Adipocyte (in vitro differentiated cells): Measurements from ENCODE around the gene SFXN2.

Source experiments
- DNase-seq: peaks from one replicate; pipeline ENCODE4 v3.0.0-alpha.2; 2015; ENCODE audit warnings: low read depth
- H3K27me3 ChIP-seq: replicated peaks from 2 replicates; pipeline ENCODE4 v1.7.0; 2013; ENCODE audit warnings: mild to moderate bottlenecking, low read length, moderate library complexity; ENCODE audit not compliant: control insufficient read depth, insufficient read depth
- H3K36me3 ChIP-seq: 2 replicates; pipeline ENCODE4 v1.7.0; 2013; ENCODE audit warnings: low read length, mild to moderate bottlenecking, moderate library complexity; ENCODE audit not compliant: control insufficient read depth, insufficient read depth, severe bottlenecking
- H3K4me1 ChIP-seq: 2 replicates; pipeline ENCODE4 v1.7.0; 2013; ENCODE audit warnings: mild to moderate bottlenecking, low read length, moderate library complexity; ENCODE audit not compliant: control insufficient read depth, insufficient read depth
- H3K4me3 ChIP-seq: 2 replicates; pipeline ENCODE4 v1.7.0; 2013; ENCODE audit warnings: mild to moderate bottlenecking, low read length, moderate library complexity
- H3K9ac ChIP-seq: 2 replicates; pipeline ENCODE4 v1.7.0; 2013; ENCODE audit warnings: mild to moderate bottlenecking, low read length, moderate library complexity
- H3K9me3 ChIP-seq: 2 replicates; pipeline ENCODE4 v1.7.0; 2013; ENCODE audit warnings: mild to moderate bottlenecking, low read length, moderate library complexity; ENCODE audit not compliant: control insufficient read depth

Gene SFXN2

GRCh38 chr10:102674566-102674965 lies 39.9 kb upstream of the SFXN2 start:
- Histone ChIP-seq H3K4me3 (peak overlapping the region; percentile 64), H3K9ac (peak overlapping the region; percentile 70), H3K27me3 (no peaks in the 10 kb centered on the region), H3K4me1 (peaks cover 42% of the 10 kb centered on the region), H3K9me3 (no peaks in the 10 kb centered on the region), H3K36me3 (no peaks in the 10 kb centered on the region)
- DNase-seq, result no peak

GRCh38 chr10:102675011-102675665 lies 39.3 kb upstream of the SFXN2 start:
- Histone ChIP-seq H3K4me1 (peaks cover 36% of the 10 kb centered on the region), H3K4me3 (no peak overlapping the region), H3K36me3 (no peaks in the 10 kb centered on the region), H3K9ac (peak overlapping the region; percentile 70), H3K27me3 (no peaks in the 10 kb centered on the region), H3K9me3 (no peaks in the 10 kb centered on the region)
- DNase-seq, result peak; percentile 32

- H3K9ac ChIP-seq, result no peak overlapping the region
- H3K36me3 ChIP-seq, result no peaks in the 10 kb centered on the region
- H3K4me1 ChIP-seq, result peaks cover 33% of the 10 kb centered on the region
- H3K4me3 ChIP-seq, result no peak overlapping the region
- H3K27me3 ChIP-seq, result no peaks in the 10 kb centered on the region
- peak; percentile 91 for DNase-seq
- no peaks in the 10 kb centered on the region for H3K9me3 ChIP-seq
Measured at GRCh38 chr10:102675666-102676533, 38.5 kb upstream of the SFXN2 start.

DNA sequence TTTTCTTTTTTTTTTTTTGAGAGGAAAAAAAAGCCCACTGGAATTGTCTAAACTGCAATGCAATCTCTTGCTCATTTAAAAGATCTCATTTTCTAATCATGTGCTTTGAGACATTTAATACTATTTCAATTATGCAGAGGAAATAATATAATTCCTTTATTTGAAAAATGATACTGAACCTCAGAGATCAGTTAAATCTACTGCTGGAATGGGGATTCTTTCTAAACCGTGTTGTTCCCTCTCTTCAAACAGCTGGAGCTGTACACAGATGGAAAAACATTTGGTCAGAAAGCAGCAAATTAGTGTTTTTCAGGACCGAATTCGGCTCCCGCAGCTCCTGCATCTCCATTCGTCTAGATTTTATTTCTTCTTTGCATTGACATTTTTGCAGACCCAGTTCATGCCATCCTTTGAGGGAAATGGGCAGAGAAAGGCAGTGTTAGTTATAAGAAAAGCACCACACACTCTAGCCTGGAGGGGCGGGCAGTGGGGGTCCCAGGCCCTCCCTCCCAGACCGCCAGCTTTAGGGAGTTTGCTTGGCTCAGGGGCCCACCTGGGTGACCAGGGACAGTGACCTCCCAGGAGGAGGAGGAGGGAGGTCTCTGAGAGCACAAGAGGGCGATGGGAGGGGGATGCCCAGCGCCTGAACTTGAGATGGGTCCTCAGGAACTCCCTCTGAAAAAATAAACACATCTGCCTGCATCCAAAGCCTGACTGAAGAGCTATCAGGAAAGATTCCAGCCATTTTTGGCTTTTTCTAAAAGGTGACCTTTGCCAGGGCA lies 37.7 kb upstream of the SFXN2 start:
- H3K4me3 ChIP-seq, result no peak overlapping the region
- peaks cover 33% of the 10 kb centered on the region for H3K4me1 ChIP-seq

GRCh38 chr10:102677331-102678067 lies 36.9 kb upstream of the SFXN2 start:
- Histone ChIP-seq H3K36me3 (no peaks in the 10 kb centered on the region), H3K27me3 (no peaks in the 10 kb centered on the region), H3K9ac (no peak overlapping the region), H3K9me3 (no peaks in the 10 kb centered on the region), H3K4me1 (peaks cover 33% of the 10 kb centered on the region), H3K4me3 (no peak overlapping the region)
- DNase-seq, result no peak

More for the DNA sequence above, 37.7 kb upstream of the SFXN2 start:
- peak overlapping the region; percentile 52 for H3K9ac ChIP-seq
- H3K9me3 ChIP-seq, result no peaks in the 10 kb centered on the region
- no peaks in the 10 kb centered on the region for H3K36me3 ChIP-seq
- no peak for DNase-seq
- H3K27me3 ChIP-seq, result no peaks in the 10 kb centered on the region

DNA sequence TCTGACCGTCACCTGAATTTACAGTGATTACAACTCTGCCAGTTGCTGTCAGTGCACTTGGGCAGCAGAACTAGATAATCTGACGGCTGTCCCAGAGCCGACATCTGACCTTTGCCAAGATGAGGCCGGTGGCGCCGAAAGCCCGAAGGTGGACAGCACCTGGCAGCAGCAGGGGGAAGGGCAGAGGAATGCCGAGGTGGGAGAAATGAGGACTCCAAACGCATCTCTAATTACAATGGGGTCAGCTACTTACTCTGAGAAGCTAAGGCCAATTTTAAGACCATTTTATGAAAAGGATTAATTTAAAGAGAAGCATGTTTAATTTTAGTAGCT lies 36.4 kb upstream of the SFXN2 start:
- no peak overlapping the region for H3K9ac ChIP-seq
- DNase-seq, result no peak
- H3K4me3 ChIP-seq, result no peak overlapping the region
- no peaks in the 10 kb centered on the region for H3K36me3 ChIP-seq
- no peaks in the 10 kb centered on the region for H3K9me3 ChIP-seq
- H3K4me1 ChIP-seq, result peaks cover 33% of the 10 kb centered on the region
- no peaks in the 10 kb centered on the region for H3K27me3 ChIP-seq

DNA sequence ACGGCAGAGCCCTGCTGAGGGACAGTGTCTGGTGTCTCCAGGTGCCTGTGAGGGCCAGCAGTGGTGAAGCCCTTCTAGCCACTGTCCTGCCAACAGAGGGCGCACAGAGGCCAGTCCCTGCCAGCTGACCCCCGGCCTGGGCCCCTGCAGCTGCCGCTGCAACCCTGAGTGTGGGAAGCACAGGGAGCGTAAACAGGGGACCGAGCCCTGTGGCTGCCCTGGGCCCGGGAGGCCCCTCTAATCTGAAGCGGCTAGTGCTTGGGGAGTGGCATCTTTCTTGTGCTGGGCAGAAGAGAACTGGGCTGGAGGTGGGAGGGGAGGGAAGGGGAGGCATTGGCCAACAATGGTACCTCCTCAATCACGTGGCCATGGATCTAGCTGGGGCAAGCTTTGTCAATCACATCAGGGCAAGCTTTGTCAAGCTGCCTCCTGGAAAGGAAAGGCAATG lies 35.6 kb upstream of the SFXN2 start:
- DNase-seq, result peak; percentile 67
- peaks cover 27% of the 10 kb centered on the region for H3K4me1 ChIP-seq
- no peaks in the 10 kb centered on the region for H3K9me3 ChIP-seq
- no peak overlapping the region for H3K9ac ChIP-seq
- H3K36me3 ChIP-seq, result no peaks in the 10 kb centered on the region
- no peaks in the 10 kb centered on the region for H3K27me3 ChIP-seq
- H3K4me3 ChIP-seq, result no peak overlapping the region

DNA sequence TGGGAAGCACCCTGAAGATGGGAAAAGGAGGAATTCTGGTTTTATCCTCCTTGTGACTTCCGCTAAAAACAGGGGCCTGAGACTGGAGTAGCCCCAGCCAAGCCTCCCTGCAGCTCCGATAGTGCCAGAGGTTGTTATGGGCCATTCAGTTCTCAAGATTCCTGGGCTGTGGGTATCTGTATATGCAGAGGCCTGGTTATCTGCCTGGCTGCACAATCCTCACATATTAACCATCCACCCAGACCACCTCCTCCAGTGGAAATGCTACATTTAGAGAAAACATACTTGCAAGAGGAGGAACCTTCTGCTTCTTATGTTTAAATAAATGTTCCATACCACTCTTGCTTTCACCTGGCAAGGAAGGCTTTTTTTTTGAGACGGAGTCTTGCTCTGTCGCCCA lies 34.8 kb upstream of the SFXN2 start:
- DNase-seq, result no peak
- Histone ChIP-seq H3K9ac (no peak overlapping the region), H3K36me3 (no peaks in the 10 kb centered on the region), H3K9me3 (no peaks in the 10 kb centered on the region), H3K4me1 (peaks cover 20% of the 10 kb centered on the region), H3K4me3 (no peak overlapping the region), H3K27me3 (no peaks in the 10 kb centered on the region)

GRCh38 chr10:102681696-102682095 lies 32.7 kb upstream of the SFXN2 start:
- Histone ChIP-seq H3K27me3 (no peaks in the 10 kb centered on the region), H3K4me1 (peaks cover 5% of the 10 kb centered on the region), H3K36me3 (peaks cover 7% of the 10 kb centered on the region), H3K4me3 (no peak overlapping the region), H3K9ac (no peak overlapping the region), H3K9me3 (no peaks in the 10 kb centered on the region)
- no peak for DNase-seq

- Histone ChIP-seq H3K9ac (no peak overlapping the region), H3K36me3 (peaks cover 7% of the 10 kb centered on the region), H3K27me3 (no peaks in the 10 kb centered on the region), H3K4me3 (no peak overlapping the region), H3K9me3 (no peaks in the 10 kb centered on the region), H3K4me1 (peaks cover 4% of the 10 kb centered on the region)
- DNase-seq, result no peak
Measured at GRCh38 chr10:102682416-102682815, 32.0 kb upstream of the SFXN2 start.
